ENCODE data around the gene C2CD2L. TPM values are rescaled to one million over a fixed set of nuclear protein-coding genes. Genes with fewer than 3 reads are reported as not detected.

Gene C2CD2L
- total and polyA plus RNA-seq, 2 of the 13 experiments (the other 11 are each of a cell fraction or from before 2014, with no cell fraction given): 3.7 to 5.5 TPM

GRCh38 chr11:119067371-119068222 lies 39.5 kb upstream of the C2CD2L start, which contains the start of gene VPS11 (continued):
- no peak for TF ChIP-seq ZNF362 (CRISPR knock-in tag; IDR thresholded peaks at IDR 0.05; ENCODE audit: borderline replicate concordance)
- no peak for TF ChIP-seq RNF219 (CRISPR knock-in tag; IDR thresholded peaks at IDR 0.05)
- TF ChIP-seq NCOR1 (IDR thresholded peaks at IDR 0.05; ENCODE audit: borderline replicate concordance, low read length): no peak
- no peak for TF ChIP-seq CHCHD3 (CRISPR knock-in tag; IDR thresholded peaks at IDR 0.05)
- no peak for TF ChIP-seq GPBP1L1 (CRISPR knock-in tag; IDR thresholded peaks at IDR 0.05)
- no peak for TF ChIP-seq ZNF841 (CRISPR knock-in tag; IDR thresholded peaks at IDR 0.05; ENCODE audit: borderline replicate concordance)
- TF ChIP-seq KIAA2018 (CRISPR knock-in tag; IDR thresholded peaks at IDR 0.05; ENCODE audit: borderline replicate concordance): no peak
- TF ChIP-seq SRY (CRISPR knock-in tag; IDR thresholded peaks at IDR 0.05): no peak; the same call in 1 of the 2 replicates
- TF ChIP-seq ZSCAN31 (CRISPR knock-in tag; IDR thresholded peaks at IDR 0.05; ENCODE audit: low read depth): no peak
- no peak for TF ChIP-seq CREBL2 (CRISPR knock-in tag; IDR thresholded peaks at IDR 0.05; ENCODE audit: borderline replicate concordance)
- TF ChIP-seq LRRFIP1 (CRISPR knock-in tag; conservative IDR thresholded peaks at IDR 0.05): no peak

Data from HepG2 (cell line).